ENCODE data around the gene KLF13. TPM values are rescaled to one million over a fixed set of nuclear protein-coding genes. Genes with fewer than 3 reads are reported as not detected.

The KLF13 gene
- polyA plus RNA-seq, 2 of the 4 experiments (the other 2 are of a cell fraction), result 53.5 TPM

DNA sequence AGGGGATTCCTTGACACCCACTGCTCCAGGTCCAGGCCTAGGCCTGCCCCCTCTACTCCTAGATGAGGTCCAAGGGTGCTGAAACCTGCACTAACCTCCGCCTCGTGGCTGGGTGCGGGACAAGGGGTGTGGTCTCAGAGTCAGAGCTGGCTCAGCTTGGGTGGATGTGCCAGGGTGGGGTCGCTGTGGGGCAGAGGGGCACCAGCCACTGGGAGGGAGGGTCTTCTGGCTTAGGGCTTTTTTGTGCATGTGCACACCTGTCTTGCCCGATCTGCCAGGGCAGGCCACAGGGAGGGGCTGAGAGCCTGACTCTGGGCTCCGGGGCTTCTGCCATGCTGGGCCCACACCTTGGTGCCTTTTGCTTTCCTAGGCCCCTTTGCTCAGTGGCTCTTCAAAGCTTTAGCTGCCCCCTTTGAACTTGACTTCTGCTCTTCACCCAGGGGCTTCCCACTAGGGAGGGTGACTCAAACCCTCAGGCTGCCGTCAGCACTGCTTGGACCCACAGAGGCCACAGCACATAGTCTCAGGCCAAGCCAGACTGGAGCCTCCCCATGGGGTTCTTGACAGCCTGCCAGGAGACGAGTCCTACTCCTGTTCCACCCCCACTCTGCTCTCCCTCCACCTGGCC, 73.0 kb downstream of the KLF13 start (continued):
- TF ChIP-seq HMGXB4 (CRISPR knock-in tag; IDR thresholded peaks at IDR 0.05; ENCODE audit: borderline replicate concordance), result no peak
- no peak for TF ChIP-seq HOXB5 (CRISPR knock-in tag; IDR thresholded peaks at IDR 0.05)
- no peak for TF ChIP-seq CBX8 (IDR thresholded peaks at IDR 0.05)
- no peak for TF ChIP-seq POLR2A (IDR thresholded peaks at IDR 0.05; ENCODE audit: low read length)
- TF ChIP-seq ZSCAN20 (CRISPR knock-in tag; IDR thresholded peaks at IDR 0.05), result no peak

GRCh38 chr15:31400222-31400927, 73.7 kb downstream of the KLF13 start:
- POLR2A ChIA-PET, result no interaction called here
- Histone ChIP-seq H3K27ac (peak overlapping the region; percentile 14 to 90; a peak in 3 of 6 replicates), H3K4me3 (no peak overlapping the region), H3K4me2 (peak overlapping the region; percentile 11; the same call in 1 of the 3 replicates), H3K9me3 (0 out of 3 replicates have a peak, but pooled peaks cover 6% of the 10 kb centered on the region), H3K4me1 (peaks cover 45% of the 10 kb centered on the region)
- ATAC-seq (no peak), FAIRE-seq (no peak), DNase-seq (ENCODE audit: low read depth in 1 of 2, low spot score in 1 of 2) (no peak)
- TF ChIP-seq SREBF2 (IDR thresholded peaks at IDR 0.05) (no peak), ATOH8 (CRISPR knock-in tag; IDR thresholded peaks at IDR 0.05; ENCODE audit: low read depth) (no peak)
- 86% methylated on average over 13 of the region's 13 CpGs for WGBS (ENCODE audit: missing lambda C conversion rate)
- CTCF ChIA-PET, result interaction anchor here (0.7 to 2.3 kb wide), 3 partner anchors 12 to 88 kb away, joined by 4 to 8 read pairs (median 5); no protein-coding TSS in a partner anchor

- DNase-seq (ENCODE audit: low read depth in 1 of 2, low spot score in 1 of 2) (no peak), ATAC-seq (no peak), FAIRE-seq (no peak)
- no peak overlapping the region for H3K4me2 ChIP-seq
- ChIA-PET CTCF (interaction anchor here (2.3 kb wide), 1 partner anchor 33 kb away, joined by 8 read pairs; no protein-coding TSS in a partner anchor), POLR2A (no interaction called here)
- no peak overlapping the region for H3K27ac ChIP-seq
- WGBS (ENCODE audit: missing lambda C conversion rate), result 73% methylated on average over 7 of the region's 8 CpGs
- TF ChIP-seq NFE2L2 (conservative IDR thresholded peaks at IDR 0.05; ENCODE audit: low read length) (no peak), NPAS2 (CRISPR knock-in tag; IDR thresholded peaks at IDR 0.05; ENCODE audit: borderline replicate concordance) (no peak), FOSB (CRISPR knock-in tag; IDR thresholded peaks at IDR 0.05) (no peak), ESRRA (IDR thresholded peaks at IDR 0.05; ENCODE audit: borderline replicate concordance, low read length) (no peak), CEBPB (IDR thresholded peaks at IDR 0.05) (no peak)
- TF ChIP-seq, protein P1, sequence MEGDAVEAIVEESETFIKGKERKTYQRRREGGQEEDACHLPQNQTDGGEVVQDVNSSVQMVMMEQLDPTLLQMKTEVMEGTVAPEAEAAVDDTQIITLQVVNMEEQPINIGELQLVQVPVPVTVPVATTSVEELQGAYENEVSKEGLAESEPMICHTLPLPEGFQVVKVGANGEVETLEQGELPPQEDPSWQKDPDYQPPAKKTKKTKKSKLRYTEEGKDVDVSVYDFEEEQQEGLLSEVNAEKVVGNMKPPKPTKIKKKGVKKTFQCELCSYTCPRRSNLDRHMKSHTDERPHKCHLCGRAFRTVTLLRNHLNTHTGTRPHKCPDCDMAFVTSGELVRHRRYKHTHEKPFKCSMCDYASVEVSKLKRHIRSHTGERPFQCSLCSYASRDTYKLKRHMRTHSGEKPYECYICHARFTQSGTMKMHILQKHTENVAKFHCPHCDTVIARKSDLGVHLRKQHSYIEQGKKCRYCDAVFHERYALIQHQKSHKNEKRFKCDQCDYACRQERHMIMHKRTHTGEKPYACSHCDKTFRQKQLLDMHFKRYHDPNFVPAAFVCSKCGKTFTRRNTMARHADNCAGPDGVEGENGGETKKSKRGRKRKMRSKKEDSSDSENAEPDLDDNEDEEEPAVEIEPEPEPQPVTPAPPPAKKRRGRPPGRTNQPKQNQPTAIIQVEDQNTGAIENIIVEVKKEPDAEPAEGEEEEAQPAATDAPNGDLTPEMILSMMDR (IDR thresholded peaks at IDR 0.05), result no peak
- H3K4me3 ChIP-seq, result no peak overlapping the region
- H3K4me1 ChIP-seq, result peaks cover 47% of the 10 kb centered on the region
- peaks cover 10% of the 10 kb centered on the region; the same call in 2 of the 3 replicates for H3K9me3 ChIP-seq
Measured at GRCh38 chr15:31401282-31401681, 74.6 kb downstream of the KLF13 start.

DNA sequence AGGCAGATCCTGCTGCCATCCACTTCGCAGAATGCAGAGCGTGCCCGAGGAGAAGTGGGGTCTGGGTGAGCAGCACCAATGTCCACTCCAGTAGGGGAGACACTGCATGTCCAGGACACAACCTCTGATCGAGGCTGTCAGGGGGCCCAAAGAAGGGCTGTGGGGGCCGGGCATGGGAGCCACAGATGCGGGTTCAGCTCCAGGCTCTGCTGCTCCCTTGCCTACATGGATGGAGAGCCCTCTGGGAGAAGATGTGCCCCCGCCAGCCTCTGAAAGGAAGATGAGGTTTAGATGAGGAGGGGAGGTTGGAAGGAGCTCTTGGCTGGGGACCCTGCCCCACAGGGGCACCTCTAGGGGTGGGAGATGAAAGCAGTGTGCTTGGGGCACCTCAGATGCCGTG, 75.4 kb downstream of the KLF13 start:
- no peak for FAIRE-seq
- DNase-seq (ENCODE audit: low read depth in 1 of 2, low spot score in 1 of 2), result no peak
- ChIA-PET CTCF (interaction anchor here (1.0 kb wide), 1 partner anchor 33 kb away, joined by 4 read pairs; no protein-coding TSS in a partner anchor), POLR2A (no interaction called here)
- ATAC-seq, result no peak
- Histone ChIP-seq H3K9me3 (peaks cover 13% of the 10 kb centered on the region; the same call in 2 of the 3 replicates), H3K4me1 (peaks cover 39% of the 10 kb centered on the region), H3K4me3 (no peak overlapping the region), H3K4me2 (no peak overlapping the region), H3K27ac (no peak overlapping the region)
- 73% methylated on average over 8 of the region's 8 CpGs for WGBS (ENCODE audit: missing lambda C conversion rate)
- TF ChIP-seq MAX (IDR thresholded peaks at IDR 0.05) (no peak), HOXB13 (CRISPR knock-in tag; IDR thresholded peaks at IDR 0.05; ENCODE audit: low read depth) (no peak), KDM1A (IDR thresholded peaks at IDR 0.05; ENCODE audit: low read depth) (no peak), EHF (CRISPR knock-in tag; IDR thresholded peaks at IDR 0.05) (no peak), NR3C1 (IDR thresholded peaks at IDR 0.05) (no peak), ESRRA (IDR thresholded peaks at IDR 0.05; ENCODE audit: borderline replicate concordance, low read length) (no peak), HOXB5 (CRISPR knock-in tag; IDR thresholded peaks at IDR 0.05) (no peak), CEBPB (IDR thresholded peaks at IDR 0.05) (no peak), NPAS2 (CRISPR knock-in tag; IDR thresholded peaks at IDR 0.05; ENCODE audit: borderline replicate concordance) (no peak), ATOH8 (CRISPR knock-in tag; IDR thresholded peaks at IDR 0.05; ENCODE audit: low read depth) (no peak), ZNF302 (CRISPR knock-in tag; IDR thresholded peaks at IDR 0.05) (no peak), FOSL2 (IDR thresholded peaks at IDR 0.05) (no peak), FOSL2 (CRISPR knock-in tag; IDR thresholded peaks at IDR 0.05) (no peak), SMC3 (IDR thresholded peaks at IDR 0.05) (no peak)
- TF ChIP-seq, protein P1 (IDR thresholded peaks at IDR 0.05), result no peak

Measured in A549 (cell line).